Neural progenitor cell (in vitro differentiated cells): Measurements from ENCODE around the gene THRA.

Experiments
- EZH2 ChIP-seq: fragments of 200-600 bp; sonication (generic); IDR thresholded peaks from 2 replicates; pipeline ENCODE4 v1.6.1; 2017; ENCODE audit warnings: antibody characterized with exemption, mild to moderate bottlenecking, moderate library complexity
- EZH2phosphoT487 ChIP-seq: fragments of 200-600 bp; sonication (generic); IDR thresholded peaks from 2 replicates; pipeline ENCODE4 v1.6.1; 2017; ENCODE audit warnings: antibody characterized with exemption
- TF ChIP-seq, protein P1 (sequence below): fragments of 200-600 bp; sonication (generic); IDR thresholded peaks from 2 replicates; pipeline ENCODE4 v1.5.1; 2017; ENCODE audit warnings: antibody characterized with exemption, mild to moderate bottlenecking

- TF ChIP-seq, protein P1, sequence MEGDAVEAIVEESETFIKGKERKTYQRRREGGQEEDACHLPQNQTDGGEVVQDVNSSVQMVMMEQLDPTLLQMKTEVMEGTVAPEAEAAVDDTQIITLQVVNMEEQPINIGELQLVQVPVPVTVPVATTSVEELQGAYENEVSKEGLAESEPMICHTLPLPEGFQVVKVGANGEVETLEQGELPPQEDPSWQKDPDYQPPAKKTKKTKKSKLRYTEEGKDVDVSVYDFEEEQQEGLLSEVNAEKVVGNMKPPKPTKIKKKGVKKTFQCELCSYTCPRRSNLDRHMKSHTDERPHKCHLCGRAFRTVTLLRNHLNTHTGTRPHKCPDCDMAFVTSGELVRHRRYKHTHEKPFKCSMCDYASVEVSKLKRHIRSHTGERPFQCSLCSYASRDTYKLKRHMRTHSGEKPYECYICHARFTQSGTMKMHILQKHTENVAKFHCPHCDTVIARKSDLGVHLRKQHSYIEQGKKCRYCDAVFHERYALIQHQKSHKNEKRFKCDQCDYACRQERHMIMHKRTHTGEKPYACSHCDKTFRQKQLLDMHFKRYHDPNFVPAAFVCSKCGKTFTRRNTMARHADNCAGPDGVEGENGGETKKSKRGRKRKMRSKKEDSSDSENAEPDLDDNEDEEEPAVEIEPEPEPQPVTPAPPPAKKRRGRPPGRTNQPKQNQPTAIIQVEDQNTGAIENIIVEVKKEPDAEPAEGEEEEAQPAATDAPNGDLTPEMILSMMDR, result no peak
- TF ChIP-seq EZH2, result no peak
- no peak for TF ChIP-seq EZH2phosphoT487
These were observed 43.3 kb downstream of the THRA start for GRCh38 chr17:40105861-40106759.
